Esophagus squamous epithelium (tissue), 5 donors: ENCODE results near the gene ADTRP. TPM values are rescaled to one million over a fixed set of nuclear protein-coding genes. Genes with fewer than 3 reads are reported as not detected.

Experiments
- DNase-seq: peaks from one replicate; lab custom pipeline; 2025; lab: John Stamatoyannopoulos, UW
- H3K27ac ChIP-seq, 4 donors: fragments of 200-600 bp; sonication (generic); one replicate each; pipeline ENCODE4 v1.5.1; 2016 to 2019; ENCODE audit warnings: mild to moderate bottlenecking in 1 of 4
- H3K27me3 ChIP-seq, 4 donors: fragments of 200-600 bp; sonication (generic); 1 replicate in 3 of 4; 2 replicates in 1 of 4; pipeline versions ENCODE4 v1.5.1 to v1.6.0; 2017 to 2021; ENCODE audit warnings: antibody characterized with exemption in 1 of 4
- H3K36me3 ChIP-seq, 3 donors: fragments of 200-600 bp; sonication (generic); one replicate each; pipeline ENCODE4 v1.5.1; 2016 to 2019
- H3K4me1 ChIP-seq, 3 donors: fragments of 200-600 bp; sonication (generic); one replicate each; pipeline ENCODE4 v1.5.1; 2017 to 2019
- H3K4me3 ChIP-seq, 4 donors: fragments of 200-600 bp; sonication (generic); 1 replicate in 3 of 4; 2 replicates in 1 of 4; pipeline ENCODE4 v1.5.1; 2016 to 2019; ENCODE audit warnings: mild to moderate bottlenecking in 2 of 4, moderate library complexity in 1 of 4
- H3K9me3 ChIP-seq, 3 donors: fragments of 200-600 bp; sonication (generic); one replicate each; pipeline ENCODE4 v1.5.1; 2016 to 2019
- POLR2A ChIP-seq, 4 donors: fragments of 450-650 bp; IDR thresholded peaks; one replicate each; pipeline ENCODE4 v1.6.1; 2017; ENCODE audit warnings: antibody characterized with exemption in 4 of 4, mild to moderate bottlenecking in 4 of 4, moderate library complexity in 3 of 4
- WGBS, 2 donors: methylation state at CpG; one replicate each; pipeline ENCODE4 v1.1.5; 2018; 5-methylcytosine and 5-hydroxymethylcytosine counted together
- intact Hi-C: fragments of 100-400 bp; cut with DNase I; formaldehyde crosslinking; loops from one replicate; pipeline ENCODE4 v1.15.0; 2022
- total RNA-seq, 4 donors: library from RNA; depleted of rRNA; stranded (reverse); fragments of >200 nt; gene quantifications; one replicate each; pipeline ENCODE4 v1.1.0, GENCODE V29; 2016
- TF ChIP-seq, protein P1 (sequence below), 6 experiments: fragments of 450-650 bp in 4 of 6; fragments of 200-600 bp in 2 of 6; sonication (generic) in 2 of 6; IDR thresholded peaks; one replicate each; pipeline ENCODE4 v1.5.1; 2016 to 2019; ENCODE audit warnings: antibody characterized with exemption in 6 of 6, mild to moderate bottlenecking in 4 of 6, moderate library complexity in 4 of 6
- donor health status: DM: yes; HTN: yes; CAD: no.

ADTRP gene, protein sequence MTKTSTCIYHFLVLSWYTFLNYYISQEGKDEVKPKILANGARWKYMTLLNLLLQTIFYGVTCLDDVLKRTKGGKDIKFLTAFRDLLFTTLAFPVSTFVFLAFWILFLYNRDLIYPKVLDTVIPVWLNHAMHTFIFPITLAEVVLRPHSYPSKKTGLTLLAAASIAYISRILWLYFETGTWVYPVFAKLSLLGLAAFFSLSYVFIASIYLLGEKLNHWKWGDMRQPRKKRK
- total RNA-seq: 1 to 10 TPM in 2 of 4 donors, under 1 TPM in 2; 0.76 to 2.5 (median 1.6) TPM

DNA sequence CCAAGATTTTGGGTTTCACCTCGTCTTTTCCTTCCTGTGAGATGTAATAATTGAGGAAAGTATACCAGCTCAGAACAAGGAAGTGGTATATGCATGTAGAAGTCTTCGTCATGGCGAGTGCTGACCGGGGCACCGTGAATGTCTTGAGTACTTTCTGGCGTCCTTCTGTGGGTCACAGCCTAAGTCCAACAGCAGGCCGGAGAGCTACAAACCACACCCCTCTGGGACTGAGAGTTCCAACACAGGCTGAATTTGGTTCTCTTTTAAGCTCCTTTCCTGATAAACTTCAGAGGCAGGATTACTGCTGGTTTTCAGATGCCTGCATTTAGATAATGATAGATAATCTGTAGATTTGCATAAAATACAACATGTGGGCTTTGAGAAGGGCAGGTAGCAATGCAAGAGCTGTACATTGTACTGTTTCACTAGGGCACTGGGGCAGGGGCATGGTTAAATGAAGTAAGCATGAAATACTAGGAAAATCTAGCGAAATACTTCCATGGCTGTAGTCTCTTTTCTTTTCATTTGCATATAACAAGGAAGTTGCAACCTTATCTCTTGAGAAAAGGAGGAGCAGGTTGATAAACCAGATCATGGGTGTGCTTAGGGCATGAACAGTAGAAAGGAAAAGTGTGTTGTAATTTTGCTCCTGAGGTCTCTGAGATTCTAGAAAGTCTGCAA lies at the start of gene ADTRP:
Gene ADTRP (minus strand): TSS at position 156 of the 681 bp plus-strand sequence. CDS start 44 bp downstream, at position 112.
- Histone ChIP-seq H3K27me3 (no peaks in the 10 kb centered on the region), H3K27ac (no peak within 1 kb of the TSS), H3K4me3 (no peak within 1 kb of the TSS), H3K4me1 (peaks cover 0 to 10% (median 0%) of the 10 kb centered on the region in 3 donors), H3K36me3 (no peaks in the 10 kb centered on the region), H3K9me3 (no peaks in the 10 kb centered on the region)
- DNase-seq: no peak
- intact Hi-C loops: no loop called here
- TF ChIP-seq POLR2A (IDR thresholded peaks at IDR 0.05): no peak
- TF ChIP-seq, protein P1, sequence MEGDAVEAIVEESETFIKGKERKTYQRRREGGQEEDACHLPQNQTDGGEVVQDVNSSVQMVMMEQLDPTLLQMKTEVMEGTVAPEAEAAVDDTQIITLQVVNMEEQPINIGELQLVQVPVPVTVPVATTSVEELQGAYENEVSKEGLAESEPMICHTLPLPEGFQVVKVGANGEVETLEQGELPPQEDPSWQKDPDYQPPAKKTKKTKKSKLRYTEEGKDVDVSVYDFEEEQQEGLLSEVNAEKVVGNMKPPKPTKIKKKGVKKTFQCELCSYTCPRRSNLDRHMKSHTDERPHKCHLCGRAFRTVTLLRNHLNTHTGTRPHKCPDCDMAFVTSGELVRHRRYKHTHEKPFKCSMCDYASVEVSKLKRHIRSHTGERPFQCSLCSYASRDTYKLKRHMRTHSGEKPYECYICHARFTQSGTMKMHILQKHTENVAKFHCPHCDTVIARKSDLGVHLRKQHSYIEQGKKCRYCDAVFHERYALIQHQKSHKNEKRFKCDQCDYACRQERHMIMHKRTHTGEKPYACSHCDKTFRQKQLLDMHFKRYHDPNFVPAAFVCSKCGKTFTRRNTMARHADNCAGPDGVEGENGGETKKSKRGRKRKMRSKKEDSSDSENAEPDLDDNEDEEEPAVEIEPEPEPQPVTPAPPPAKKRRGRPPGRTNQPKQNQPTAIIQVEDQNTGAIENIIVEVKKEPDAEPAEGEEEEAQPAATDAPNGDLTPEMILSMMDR (IDR thresholded peaks at IDR 0.05): no peak
- 69 to 85% methylated on average over 8 of the region's 8 CpGs for WGBS, 2 donors

DNA sequence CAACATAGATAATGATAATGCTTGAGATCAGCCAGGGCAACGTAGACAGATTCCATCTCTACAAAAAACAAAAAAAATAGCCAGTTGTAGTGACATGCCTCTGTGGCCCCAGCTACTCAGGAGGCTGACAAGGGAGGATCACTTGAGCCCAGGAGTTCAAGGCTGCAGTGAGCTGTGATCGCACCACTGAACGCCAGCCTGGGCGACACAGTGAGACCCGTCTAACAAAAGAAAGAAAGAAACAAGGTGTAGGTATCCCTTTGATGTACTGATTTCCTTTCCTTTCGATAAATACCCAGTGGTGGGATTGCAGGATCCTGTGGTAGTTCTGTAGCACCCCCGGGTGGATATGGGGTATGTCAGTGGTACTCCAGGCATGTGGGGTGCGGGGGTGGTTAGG lies 48.2 kb upstream of the ADTRP start:
- Histone ChIP-seq H3K4me3 (no peak overlapping the region), H3K27ac (no peak overlapping the region), H3K27me3 (no peaks in the 10 kb centered on the region), H3K9me3 (no peaks in the 10 kb centered on the region), H3K36me3 (no peaks in the 10 kb centered on the region), H3K4me1 (no peaks in the 10 kb centered on the region)
- intact Hi-C loops: no loop called here
- no peak for DNase-seq
- WGBS, 2 donors: 83 to 86% methylated on average over 6 to 8 of the region's 8 CpGs
- no peak for TF ChIP-seq POLR2A (IDR thresholded peaks at IDR 0.05)
- TF ChIP-seq, protein P1 (IDR thresholded peaks at IDR 0.05): no peak

DNA sequence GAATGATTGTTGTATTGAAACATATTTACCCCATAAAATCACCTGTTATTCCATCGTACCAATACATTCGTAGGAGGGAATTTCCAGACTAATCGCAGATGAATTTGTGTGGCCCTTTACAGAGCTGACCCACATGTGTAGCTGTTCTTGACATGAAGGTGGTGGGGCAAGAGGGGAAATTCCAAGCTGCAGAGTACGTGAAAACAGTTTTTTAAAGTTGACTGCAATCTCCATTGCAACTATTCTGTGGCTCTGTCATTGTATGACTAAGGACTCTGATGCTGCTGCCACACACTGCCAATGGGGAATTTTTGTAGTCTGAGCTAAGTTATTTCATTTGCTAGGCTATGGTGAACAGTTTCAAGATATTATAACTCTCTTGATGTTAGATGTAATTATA lies 46.4 kb upstream of the ADTRP start:
- WGBS, 2 donors: 63 to 72% methylated on average over 4 of the region's 4 CpGs
- H3K27ac ChIP-seq: no peak overlapping the region
- no peaks in the 10 kb centered on the region for H3K27me3 ChIP-seq
- intact Hi-C loops: no loop called here
- DNase-seq: no peak
- no peaks in the 10 kb centered on the region for H3K9me3 ChIP-seq
- H3K4me3 ChIP-seq: no peak overlapping the region
- H3K36me3 ChIP-seq: no peaks in the 10 kb centered on the region
- H3K4me1 ChIP-seq: no peaks in the 10 kb centered on the region
- TF ChIP-seq POLR2A (IDR thresholded peaks at IDR 0.05): no peak
- TF ChIP-seq, protein P1 (IDR thresholded peaks at IDR 0.05): no peak

DNA sequence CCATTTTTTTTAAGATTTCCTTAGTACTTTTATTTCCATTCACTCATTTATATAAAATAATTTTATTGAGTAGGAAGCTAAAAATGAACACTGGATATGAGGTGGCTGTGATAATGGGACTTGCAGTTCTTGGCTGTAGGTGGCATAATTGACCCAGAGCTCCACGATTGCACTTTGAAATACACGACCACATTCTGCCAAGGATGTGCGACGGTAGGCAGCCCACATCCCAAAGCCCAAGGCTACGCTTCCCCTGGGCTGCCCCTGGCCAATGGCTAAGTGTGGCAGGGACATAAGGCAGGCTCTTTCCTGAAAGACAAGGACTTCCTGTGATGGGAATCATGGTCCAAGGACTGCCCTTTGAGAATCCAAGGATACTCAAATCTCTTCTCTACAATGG lies 43.7 kb upstream of the ADTRP start:
- TF ChIP-seq, protein P1 (IDR thresholded peaks at IDR 0.05): peak in 1 of 6 experiments; percentile 12
- no peak for TF ChIP-seq POLR2A (IDR thresholded peaks at IDR 0.05)
- no peaks in the 10 kb centered on the region for H3K36me3 ChIP-seq
- H3K27ac ChIP-seq: no peak overlapping the region
- no peaks in the 10 kb centered on the region for H3K4me1 ChIP-seq
- DNase-seq: no peak
- no peaks in the 10 kb centered on the region for H3K27me3 ChIP-seq
- no peaks in the 10 kb centered on the region for H3K9me3 ChIP-seq
- intact Hi-C loops: no loop called here
- no peak overlapping the region for H3K4me3 ChIP-seq
- 43 to 63% methylated on average over 5 of the region's 5 CpGs for WGBS, 2 donors

DNA sequence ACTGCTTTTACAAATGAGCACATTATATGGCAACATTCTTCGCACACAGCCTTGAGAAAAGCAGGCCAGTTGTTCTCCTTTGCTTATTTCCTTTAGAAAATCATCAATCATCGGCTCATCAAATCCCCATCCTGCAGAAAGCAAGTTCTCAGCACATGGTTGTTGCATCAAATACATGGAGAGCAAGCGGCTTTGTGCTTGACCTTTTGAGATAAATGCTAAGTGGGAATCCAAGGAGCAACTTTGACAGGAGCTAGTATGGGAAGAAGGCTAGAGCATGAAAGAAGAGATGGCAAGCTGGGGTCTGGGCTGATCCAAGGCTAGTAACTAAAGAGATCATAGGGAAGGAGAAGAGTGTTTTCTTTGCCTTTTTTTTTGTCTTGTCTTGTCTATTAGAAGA lies 43.2 kb upstream of the ADTRP start:
- TF ChIP-seq POLR2A (IDR thresholded peaks at IDR 0.05): no peak
- TF ChIP-seq, protein P1 (IDR thresholded peaks at IDR 0.05): no peak
- no peaks in the 10 kb centered on the region for H3K27me3 ChIP-seq
- no peaks in the 10 kb centered on the region for H3K9me3 ChIP-seq
- no peaks in the 10 kb centered on the region for H3K4me1 ChIP-seq
- no peak overlapping the region for H3K27ac ChIP-seq
- WGBS, 2 donors: 90 to 96% methylated on average over 3 of the region's 3 CpGs
- intact Hi-C loops: no loop called here
- H3K36me3 ChIP-seq: no peaks in the 10 kb centered on the region
- no peak overlapping the region for H3K4me3 ChIP-seq
- DNase-seq: no peak
